ENCODE data around the gene DGKD.

- TF ChIP-seq, protein P1, sequence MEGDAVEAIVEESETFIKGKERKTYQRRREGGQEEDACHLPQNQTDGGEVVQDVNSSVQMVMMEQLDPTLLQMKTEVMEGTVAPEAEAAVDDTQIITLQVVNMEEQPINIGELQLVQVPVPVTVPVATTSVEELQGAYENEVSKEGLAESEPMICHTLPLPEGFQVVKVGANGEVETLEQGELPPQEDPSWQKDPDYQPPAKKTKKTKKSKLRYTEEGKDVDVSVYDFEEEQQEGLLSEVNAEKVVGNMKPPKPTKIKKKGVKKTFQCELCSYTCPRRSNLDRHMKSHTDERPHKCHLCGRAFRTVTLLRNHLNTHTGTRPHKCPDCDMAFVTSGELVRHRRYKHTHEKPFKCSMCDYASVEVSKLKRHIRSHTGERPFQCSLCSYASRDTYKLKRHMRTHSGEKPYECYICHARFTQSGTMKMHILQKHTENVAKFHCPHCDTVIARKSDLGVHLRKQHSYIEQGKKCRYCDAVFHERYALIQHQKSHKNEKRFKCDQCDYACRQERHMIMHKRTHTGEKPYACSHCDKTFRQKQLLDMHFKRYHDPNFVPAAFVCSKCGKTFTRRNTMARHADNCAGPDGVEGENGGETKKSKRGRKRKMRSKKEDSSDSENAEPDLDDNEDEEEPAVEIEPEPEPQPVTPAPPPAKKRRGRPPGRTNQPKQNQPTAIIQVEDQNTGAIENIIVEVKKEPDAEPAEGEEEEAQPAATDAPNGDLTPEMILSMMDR (IDR thresholded peaks at IDR 0.05; ENCODE audit: low read depth, low read length), result no peak
- TF ChIP-seq EZH2phosphoT487 (IDR thresholded peaks at IDR 0.05; ENCODE audit: low read depth), result no peak
These were observed 63.9 kb downstream of the DGKD start for GRCh38 chr2:233418052-233418760.

Data from OCI-LY3 (cell line).